PC-9 (cell line): ENCODE data around the gene GUCA1A.

Source experiments
- EZH2 ChIP-seq: fragments of 200-600 bp; sonication (generic); IDR thresholded peaks from 2 replicates; pipeline ENCODE4 v1.8.0; 2017; ENCODE audit warnings: antibody characterized with exemption, low read depth
- TF ChIP-seq, protein P1 (sequence below): fragments of 200-600 bp; sonication (generic); conservative IDR thresholded peaks from 2 replicates; pipeline ENCODE4 v1.6.1; 2017; ENCODE audit warnings: mixed run types, antibody characterized with exemption, mild to moderate bottlenecking, moderate library complexity

- TF ChIP-seq, protein P1, sequence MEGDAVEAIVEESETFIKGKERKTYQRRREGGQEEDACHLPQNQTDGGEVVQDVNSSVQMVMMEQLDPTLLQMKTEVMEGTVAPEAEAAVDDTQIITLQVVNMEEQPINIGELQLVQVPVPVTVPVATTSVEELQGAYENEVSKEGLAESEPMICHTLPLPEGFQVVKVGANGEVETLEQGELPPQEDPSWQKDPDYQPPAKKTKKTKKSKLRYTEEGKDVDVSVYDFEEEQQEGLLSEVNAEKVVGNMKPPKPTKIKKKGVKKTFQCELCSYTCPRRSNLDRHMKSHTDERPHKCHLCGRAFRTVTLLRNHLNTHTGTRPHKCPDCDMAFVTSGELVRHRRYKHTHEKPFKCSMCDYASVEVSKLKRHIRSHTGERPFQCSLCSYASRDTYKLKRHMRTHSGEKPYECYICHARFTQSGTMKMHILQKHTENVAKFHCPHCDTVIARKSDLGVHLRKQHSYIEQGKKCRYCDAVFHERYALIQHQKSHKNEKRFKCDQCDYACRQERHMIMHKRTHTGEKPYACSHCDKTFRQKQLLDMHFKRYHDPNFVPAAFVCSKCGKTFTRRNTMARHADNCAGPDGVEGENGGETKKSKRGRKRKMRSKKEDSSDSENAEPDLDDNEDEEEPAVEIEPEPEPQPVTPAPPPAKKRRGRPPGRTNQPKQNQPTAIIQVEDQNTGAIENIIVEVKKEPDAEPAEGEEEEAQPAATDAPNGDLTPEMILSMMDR: no peak
- no peak for TF ChIP-seq EZH2
Measured at GRCh38 chr6:42195415-42195814, 22.3 kb downstream of the GUCA1A start.
